Right renal cortex interstitium (tissue), 3 donors: ENCODE results near the gene AREG. TPM values are rescaled to one million over a fixed set of nuclear protein-coding genes. Genes with fewer than 3 reads are reported as not detected.

Experiments used
- DNase-seq, 3 donors: peaks; one replicate each; pipeline ENCODE4 v3.0.0-alpha.2; 2013; ENCODE audit warnings: low read depth in 3 of 3, low spot score in 2 of 3
- polyA plus RNA-seq, 3 donors: library from polyadenylated mRNA; unstranded; fragments of 120-200 nt; gene quantifications; one replicate each; pipeline ENCODE4 v1.2.1, GENCODE V29; 2013; ENCODE audit not compliant: insufficient read length in 3 of 3

The AREG gene
- polyA plus RNA-seq, 3 donors: 0.12 to 0.28 (median 0.21) TPM

DNA sequence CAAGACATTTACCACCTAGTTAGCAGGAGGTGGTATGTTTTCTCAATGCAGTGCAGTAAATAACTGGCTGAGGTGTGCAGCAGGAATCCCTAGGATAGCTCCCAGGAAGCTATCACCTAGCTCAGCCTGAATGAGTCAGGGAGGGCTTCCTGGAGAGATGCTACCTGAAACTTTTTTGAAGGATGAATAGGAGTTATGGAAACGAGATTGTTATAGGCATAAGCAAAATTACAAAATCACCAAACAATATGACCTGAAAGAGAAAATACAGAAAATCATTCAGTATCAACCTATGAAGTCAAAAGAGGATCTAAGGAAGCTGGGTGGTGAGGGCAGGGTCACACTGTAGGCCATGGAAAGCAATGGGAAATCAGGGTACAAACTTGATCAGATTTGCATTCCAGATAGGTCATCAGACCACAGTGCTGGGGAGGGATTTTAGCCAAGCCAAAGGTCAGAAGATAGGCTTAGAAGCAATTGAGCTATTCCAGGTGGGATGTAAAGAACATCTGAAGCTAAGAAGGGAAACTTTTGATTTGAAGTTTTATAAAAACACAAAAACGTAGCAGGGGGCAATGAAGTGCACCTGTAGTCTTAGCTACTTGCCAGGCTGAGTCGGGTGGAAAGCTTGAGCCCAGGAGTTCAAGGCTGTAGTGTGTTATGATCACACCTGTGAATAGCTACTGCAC is 11.3 kb downstream of the AREG start:
- DNase-seq: no peak

GRCh38 chr4:74456849-74457395 is 12.0 kb downstream of the AREG start:
- no peak for DNase-seq

DNA sequence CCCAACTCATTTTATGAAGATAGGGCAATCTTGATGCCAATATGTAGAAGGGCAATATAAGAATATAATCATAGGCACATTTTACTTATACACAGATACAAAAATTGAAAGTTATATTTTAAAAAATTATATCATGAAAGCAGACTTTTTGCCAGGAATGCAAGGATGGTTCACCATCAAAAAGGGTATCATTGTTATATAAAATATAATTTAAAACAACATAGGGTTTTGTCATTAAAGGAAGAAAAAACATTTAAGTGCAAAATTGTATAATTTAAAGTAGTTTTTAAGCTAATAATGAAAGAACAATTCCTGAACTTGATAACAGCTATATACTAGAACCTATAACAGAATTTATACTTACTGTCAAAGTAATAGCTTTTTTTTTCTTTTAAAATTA is 15.9 kb downstream of the AREG start:
- no peak for DNase-seq

DNA sequence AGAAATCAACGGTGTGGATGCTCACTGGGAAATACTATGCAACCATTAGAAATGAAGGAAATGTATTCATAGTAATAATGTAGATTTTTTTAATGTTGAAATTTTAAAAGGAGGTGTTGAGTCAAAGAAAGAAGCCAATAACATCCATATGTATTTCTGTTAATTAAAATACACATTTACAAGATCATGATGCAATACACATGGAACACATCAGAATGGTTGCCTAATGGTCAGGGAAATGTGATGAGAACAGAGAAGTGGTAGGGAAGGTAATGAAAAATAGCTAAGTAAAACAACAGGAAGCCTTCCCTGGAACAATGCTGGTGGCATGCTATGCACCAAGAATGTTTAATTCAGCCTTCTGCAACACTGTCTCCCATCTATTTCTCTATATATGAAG is 18.2 kb downstream of the AREG start:
- DNase-seq: no peak

DNA sequence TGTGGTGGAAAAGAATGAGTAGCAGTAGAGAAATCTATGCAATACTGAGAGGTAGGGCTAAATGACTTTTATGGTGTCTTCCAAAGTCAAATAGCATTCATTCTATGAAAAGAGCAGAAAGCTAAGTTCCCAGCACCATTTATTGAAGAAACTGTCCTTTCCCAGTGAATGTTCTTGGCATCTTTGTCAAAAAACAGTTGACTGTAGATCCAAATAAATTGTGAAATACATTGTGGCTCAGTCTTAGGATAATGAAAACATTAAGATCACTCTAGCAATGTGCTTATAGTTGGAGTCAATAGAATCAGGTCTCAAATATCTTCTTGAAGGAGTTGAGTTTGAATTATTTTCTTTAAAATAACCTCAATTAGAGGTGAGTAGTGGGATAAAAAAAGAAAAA is 19.4 kb downstream of the AREG start:
- DNase-seq: no peak

DNA sequence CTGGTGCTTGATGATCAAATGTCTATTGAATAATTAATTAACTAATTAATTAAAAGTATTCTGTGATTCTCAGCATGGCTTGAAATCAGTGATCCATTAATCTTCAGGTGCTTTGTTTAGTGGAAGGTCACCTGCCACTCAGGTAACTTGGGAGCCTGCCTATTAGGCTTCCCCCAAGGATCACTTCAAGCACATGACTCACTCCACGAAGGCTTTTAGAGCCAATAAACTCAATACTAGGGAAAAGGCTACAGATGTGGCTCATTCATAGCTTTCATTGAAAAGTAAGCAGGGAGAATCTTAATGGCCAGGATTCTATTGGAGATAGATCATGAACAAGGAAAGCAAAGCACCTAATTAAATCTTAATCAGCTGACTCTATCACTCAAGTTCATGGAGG is 21.3 kb downstream of the AREG start:
- no peak for DNase-seq

DNA sequence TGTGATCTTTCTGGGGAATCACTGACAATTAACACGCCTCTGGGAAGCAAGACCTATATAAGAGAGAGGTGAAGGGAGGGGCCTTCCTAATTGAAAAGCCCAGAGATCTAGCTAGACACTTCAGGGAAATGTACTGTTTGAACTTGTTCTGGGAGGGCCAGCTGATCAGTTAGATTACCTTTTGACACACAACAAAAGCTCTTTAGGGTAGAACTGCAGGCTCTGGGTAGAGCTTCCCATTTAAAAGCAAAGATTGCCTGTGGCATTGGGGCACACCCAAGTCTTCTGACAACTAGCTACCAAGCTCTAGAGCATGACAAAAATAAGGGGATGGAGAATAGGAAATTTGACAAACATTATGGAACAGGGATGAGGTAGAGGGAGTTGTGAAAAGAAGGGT is 26.3 kb downstream of the AREG start:
- DNase-seq: no peak

- DNase-seq: no peak
Observed at GRCh38 chr4:74473155-74473811, 28.3 kb downstream of the AREG start.

GRCh38 chr4:74474345-74475090 is 29.6 kb downstream of the AREG start:
- no peak for DNase-seq

DNA sequence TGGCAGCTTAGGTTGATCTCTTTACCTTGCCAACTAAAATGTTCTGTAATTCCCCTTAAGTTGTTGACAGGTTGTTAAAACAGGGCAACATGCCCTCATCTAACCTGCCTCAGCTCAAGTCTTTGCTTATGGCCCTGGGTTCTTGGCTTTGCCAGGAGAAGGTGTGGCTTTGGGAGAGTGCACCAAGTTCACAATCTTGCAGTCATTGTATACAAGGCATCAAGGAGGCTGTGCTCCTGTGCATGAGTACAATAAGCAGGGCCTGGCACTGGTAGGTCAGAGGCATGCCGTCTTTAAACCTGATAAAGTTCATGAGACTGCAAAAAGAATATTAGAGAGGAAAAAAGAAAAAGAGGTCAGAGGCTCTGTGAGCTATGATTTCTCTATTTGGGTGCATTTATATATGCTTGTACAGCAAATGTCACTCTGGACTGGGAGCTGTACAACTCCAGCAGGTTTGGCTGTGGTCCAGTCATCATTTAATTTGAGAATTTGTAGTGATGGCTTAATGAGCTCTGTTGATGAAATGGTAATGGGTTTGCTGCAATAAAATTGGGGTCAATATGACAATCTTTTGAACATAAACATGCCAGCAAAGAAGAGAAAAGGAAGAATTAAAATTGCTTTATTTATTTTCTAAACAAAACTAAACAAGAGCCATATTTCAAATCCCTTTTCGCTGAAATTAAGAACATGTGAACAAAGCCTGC is 30.3 kb downstream of the AREG start:
- peak; percentile 64 to 68 (median 67) for DNase-seq

GRCh38 chr4:74475946-74476345 is 31.0 kb downstream of the AREG start:
- no peak for DNase-seq

DNA sequence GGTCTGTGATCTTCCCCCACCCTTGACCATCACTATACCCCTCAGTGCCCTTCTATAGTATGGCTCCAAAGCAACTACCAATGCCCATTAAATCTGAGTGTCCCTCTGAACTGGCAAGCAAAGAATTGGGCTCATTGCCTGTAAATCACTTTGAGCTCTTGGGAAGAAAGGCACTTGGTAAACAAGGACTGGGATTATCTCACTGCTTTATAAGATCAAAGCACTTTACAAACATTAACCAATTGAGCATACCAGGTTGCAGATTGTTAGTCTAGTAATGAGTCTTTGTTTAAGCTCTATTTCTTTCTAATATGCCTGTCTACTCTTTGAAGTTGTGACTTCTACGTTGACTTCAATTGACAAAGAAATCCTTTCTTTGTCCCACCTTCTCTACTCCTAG is 34.1 kb downstream of the AREG start:
- DNase-seq: no peak

DNA sequence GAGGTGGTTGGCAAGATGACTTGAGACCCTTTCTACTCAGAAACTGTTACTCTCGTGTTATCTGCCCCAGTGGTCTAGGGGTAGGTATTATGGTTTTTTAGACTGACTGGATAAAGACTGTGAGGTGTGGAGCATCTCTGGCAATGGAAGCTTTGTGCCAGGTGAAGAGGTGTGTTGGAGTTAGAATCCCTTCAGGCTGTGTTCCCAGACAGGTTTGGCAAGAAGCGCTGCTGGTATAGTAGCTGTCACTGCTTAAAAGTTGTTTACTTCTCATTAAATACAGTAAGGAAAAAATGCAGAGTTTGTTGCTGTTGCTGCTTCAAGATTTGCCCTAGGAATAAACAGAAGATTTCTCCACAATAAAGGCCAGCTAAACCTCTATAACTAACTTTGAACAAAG is 35.3 kb downstream of the AREG start:
- no peak for DNase-seq

DNA sequence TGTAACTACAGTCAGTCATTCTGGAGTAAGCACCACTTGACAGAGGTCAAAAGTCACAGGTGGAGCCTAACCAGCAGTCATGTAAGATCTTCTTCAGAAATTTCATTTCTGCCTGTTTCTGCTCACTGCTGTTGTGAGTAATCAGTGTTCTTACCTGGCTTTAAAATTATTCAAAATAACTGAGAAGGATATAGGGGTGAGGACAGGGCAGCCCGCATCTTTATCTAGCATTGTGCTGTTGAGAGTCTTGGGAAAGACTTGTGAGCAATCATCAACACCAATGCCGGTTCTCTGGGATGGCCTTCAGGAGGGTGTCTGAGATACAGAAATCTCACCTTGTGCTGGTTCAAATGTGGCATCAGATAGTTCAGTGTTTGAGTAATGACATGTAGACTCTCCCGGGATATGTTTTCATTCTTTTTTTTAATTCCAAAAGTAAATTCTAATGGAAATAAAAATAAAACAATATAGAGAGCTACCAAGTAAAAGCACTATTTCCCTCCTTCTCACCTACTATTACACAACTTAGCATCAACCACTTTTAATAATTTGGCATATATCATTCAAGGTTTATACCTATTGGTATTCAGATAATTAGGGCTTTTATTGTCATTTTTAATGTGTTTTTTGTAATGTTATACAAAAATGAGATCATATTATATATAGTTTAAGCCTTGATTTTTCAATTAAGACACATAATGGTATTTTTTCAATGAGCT is 37.1 kb downstream of the AREG start:
- DNase-seq: no peak

DNA sequence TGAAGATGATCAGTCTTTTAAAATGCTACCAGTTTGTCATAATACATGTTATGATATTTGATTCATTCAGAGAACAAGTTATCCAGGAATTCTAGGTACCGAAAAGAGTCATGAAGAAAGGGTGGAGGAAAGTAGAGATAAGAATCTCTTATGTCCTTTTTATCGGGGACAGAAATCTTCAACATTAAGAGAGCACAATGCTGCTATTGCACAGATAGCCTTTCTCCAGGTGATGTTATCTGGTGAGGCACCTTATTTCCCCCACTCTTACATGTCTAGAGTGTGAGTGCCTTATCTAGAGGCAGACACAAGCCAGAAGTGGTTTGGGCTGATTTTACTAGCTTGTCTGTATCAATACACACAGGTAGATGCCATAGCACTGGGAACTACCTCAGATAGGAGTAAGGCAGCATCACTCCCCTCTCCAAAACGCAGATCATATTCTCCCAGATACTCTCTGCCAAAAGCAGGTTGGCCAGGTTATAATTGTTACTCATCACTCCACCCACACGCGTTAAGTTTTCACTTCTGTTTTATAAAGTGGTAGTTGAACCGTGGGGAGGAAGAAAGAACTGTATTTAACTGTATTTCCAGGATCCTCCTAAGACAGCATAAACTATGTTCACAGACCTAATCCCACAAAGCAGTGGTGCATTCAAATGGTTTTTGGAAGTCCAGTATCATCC is 38.4 kb downstream of the AREG start:
- no peak for DNase-seq

DNA sequence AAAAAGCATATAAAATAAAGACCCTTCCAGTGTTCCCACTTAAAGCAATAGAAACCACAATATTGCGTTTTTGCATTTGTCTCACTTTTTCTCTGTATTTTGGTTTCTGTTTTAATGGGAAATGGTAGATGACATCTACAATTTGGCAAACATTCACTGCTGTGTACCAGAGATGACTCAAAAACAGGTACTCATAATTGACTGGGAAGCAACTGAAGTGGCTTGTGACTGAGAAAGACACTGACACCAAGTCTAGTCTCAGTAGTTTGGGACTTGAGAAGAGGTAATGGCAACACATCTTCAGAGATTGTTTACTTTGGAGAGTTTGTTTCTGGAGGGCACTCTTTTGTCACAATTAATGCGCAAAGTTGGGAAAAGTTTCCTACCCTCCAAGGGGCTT is 42.0 kb downstream of the AREG start:
- no peak for DNase-seq

DNA sequence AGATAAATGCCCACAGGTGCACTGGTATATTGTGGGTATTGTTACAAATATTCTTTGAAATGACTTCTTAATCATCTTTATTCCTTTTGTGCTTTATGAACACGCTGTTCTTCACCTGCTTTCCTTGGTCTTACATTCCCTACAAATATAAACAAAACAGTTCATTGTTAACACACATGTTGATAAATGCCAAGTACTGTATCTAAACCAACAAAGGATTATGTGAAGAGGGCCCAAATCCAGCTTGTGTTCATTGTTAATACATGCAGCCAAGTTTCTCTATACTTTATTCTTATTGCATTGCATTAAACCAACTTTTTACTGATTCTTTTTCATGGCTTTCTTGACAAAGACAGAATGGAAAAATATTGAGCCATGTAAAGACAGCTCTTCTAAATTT is 42.8 kb downstream of the AREG start:
- no peak for DNase-seq

- no peak for DNase-seq
Observed at GRCh38 chr4:74490736-74491135, 45.8 kb downstream of the AREG start.

DNA sequence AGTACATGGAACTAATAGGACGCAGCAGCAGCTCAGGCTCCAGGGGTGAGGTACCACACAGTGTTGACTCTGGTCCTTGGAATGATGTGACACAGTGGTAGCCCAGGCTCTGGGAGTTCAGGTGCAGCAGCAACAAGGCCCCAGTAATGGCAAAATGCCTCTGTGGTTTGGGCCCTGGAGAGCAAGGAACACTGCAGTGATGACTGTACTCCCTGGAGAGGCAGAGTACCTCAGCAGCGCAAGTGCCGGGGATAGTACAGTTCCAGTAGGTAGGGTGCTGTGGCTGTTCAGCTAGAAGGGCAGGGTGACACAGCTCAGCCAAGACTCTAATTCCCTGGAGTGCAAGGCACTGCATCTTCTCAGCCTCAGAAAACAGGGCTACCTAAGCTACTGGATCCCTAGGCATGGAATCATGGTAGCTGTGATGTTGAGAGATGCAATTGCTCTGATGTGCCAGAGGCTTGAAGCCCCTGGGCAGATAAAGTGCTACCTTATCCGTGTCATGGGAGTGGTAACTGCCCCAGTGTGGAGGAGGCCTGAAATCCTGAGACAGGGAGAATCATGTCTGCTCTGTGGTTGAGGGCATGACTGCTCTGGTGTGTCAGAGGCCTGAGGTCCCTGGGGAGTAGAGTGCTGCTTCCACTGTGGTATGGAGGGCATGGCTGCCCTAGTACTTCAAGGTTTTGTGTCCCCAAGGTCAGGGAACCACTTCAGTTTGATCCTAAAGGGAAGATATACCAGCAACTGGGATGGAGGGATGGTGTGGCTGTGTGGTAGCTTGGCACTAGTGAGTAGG is 55.2 kb downstream of the AREG start:
- no peak for DNase-seq
